Muscle of leg (tissue), 11 donors: ENCODE results near the gene TUFT1. TPM values are rescaled to one million over a fixed set of nuclear protein-coding genes. Genes with fewer than 3 reads are reported as not detected.
"Not testable (repeated sequence)": the region's sequence is repeated elsewhere in the genome, so short reads cannot be mapped to it uniquely, and the experiment has no call there.

Experiments used
- DNase-seq: peaks from one replicate; pipeline ENCODE4 v3.0.0; 2013
- H3K27ac ChIP-seq: one replicate; pipeline ENCODE4 v1.5.1; 2013; ENCODE audit warnings: mild to moderate bottlenecking, low read length, control low read depth
- H3K27me3 ChIP-seq: one replicate; pipeline ENCODE4 v1.6.1; 2013; ENCODE audit warnings: low read length; ENCODE audit not compliant: control insufficient read depth, insufficient read depth
- H3K36me3 ChIP-seq: one replicate; pipeline ENCODE4 v1.6.1; 2013; ENCODE audit warnings: low read length; ENCODE audit not compliant: control insufficient read depth, insufficient read depth
- H3K4me1 ChIP-seq: one replicate; pipeline ENCODE4 v1.6.1; 2013; ENCODE audit warnings: low read length; ENCODE audit not compliant: control insufficient read depth, insufficient read depth
- H3K4me3 ChIP-seq: one replicate; pipeline ENCODE4 v1.5.1; 2013; ENCODE audit warnings: low read length, control low read depth
- H3K9me3 ChIP-seq: replicated peaks from 2 replicates; pipeline ENCODE4 v1.6.1; 2013; ENCODE audit warnings: low read depth, low read length; ENCODE audit not compliant: control insufficient read depth
- WGBS: methylation state at CpG from one replicate; pipeline ENCODE4 v1.1.5; 2013; ENCODE audit warnings: missing lambda C conversion rate; ENCODE audit not compliant: insufficient coverage; 5-methylcytosine and 5-hydroxymethylcytosine counted together
- polyA plus RNA-seq, 8 donors: library from polyadenylated mRNA; unstranded; fragments of 120-200 nt; gene quantifications; one replicate each; pipeline versions ENCODE4 v1.2.1 to v1.2.3, GENCODE V29; 2013; ENCODE audit warnings: inconsistent platforms in 1 of 8, low replicate concordance in 1 of 8; ENCODE audit not compliant: insufficient read length in 8 of 8, insufficient read depth in 1 of 8
- total RNA-seq: library from RNA; stranded (reverse); fragments of 120-200 nt; gene quantifications from one replicate; pipeline ENCODE4 v1.2.4, GENCODE V29; 2013

TUFT1 gene
- total and polyA plus RNA-seq, 9 donors = 6.0 to 9.6 (median 7.0) TPM

- H3K9me3 ChIP-seq = peaks cover 4% of the 10 kb centered on the region
- H3K4me1 ChIP-seq = peaks cover 6% of the 10 kb centered on the region
- WGBS = no CpG with 5 or more reads among the region's 3 CpGs
- no peak for DNase-seq
- H3K4me3 ChIP-seq = no peak overlapping the region
- H3K27me3 ChIP-seq = no peaks in the 10 kb centered on the region
- H3K27ac ChIP-seq = no peak overlapping the region
- H3K36me3 ChIP-seq = no peaks in the 10 kb centered on the region
Measured at GRCh38 chr1:151590961-151591360, 50.9 kb downstream of the TUFT1 start.

DNA sequence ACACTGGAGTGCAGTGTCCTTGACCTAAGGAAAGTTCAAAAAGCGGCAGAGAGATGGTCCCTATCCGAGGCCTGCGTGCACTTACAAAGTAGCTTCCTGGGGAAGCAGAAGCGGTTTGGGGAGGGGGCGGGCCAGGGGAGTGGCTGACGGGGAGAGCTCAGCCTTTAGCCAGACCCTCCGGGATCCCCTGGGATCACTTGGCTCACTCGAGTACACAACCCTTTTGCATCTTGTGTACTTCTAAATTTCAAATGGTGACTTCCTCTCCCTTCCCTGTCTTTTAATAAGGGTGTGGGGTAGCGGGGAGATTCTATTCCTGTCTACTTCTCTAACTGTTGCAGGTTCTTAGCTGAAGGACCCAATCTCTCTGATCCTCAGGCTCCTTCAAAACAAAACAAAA lies 53.6 kb downstream of the TUFT1 start:
- no peaks in the 10 kb centered on the region for H3K4me1 ChIP-seq
- no peak overlapping the region for H3K4me3 ChIP-seq
- no peaks in the 10 kb centered on the region for H3K36me3 ChIP-seq
- peak; percentile 69 for DNase-seq
- H3K9me3 ChIP-seq = peaks cover 4% of the 10 kb centered on the region
- no peaks in the 10 kb centered on the region for H3K27me3 ChIP-seq
- no peak overlapping the region for H3K27ac ChIP-seq
- WGBS = 14% methylated on average over 2 of the region's 9 CpGs

- no peak overlapping the region for H3K4me3 ChIP-seq
- H3K9me3 ChIP-seq = peaks cover 4% of the 10 kb centered on the region
- H3K36me3 ChIP-seq = no peaks in the 10 kb centered on the region
- 3% methylated on average over 10 of the region's 12 CpGs for WGBS
- no peak overlapping the region for H3K27ac ChIP-seq
- no peaks in the 10 kb centered on the region for H3K4me1 ChIP-seq
- H3K27me3 ChIP-seq = no peaks in the 10 kb centered on the region
- DNase-seq = peak; percentile 58
Measured at GRCh38 chr1:151594143-151594625, 54.1 kb downstream of the TUFT1 start.

GRCh38 chr1:151596166-151596953 lies 56.3 kb downstream of the TUFT1 start:
- DNase-seq = no peak
- H3K36me3 ChIP-seq = no peaks in the 10 kb centered on the region
- H3K4me1 ChIP-seq = no peaks in the 10 kb centered on the region
- no peak overlapping the region for H3K27ac ChIP-seq
- WGBS = 87% methylated on average over 4 of the region's 5 CpGs
- H3K4me3 ChIP-seq = no peak overlapping the region
- H3K9me3 ChIP-seq = no peaks in the 10 kb centered on the region
- no peaks in the 10 kb centered on the region for H3K27me3 ChIP-seq

GRCh38 chr1:151602550-151602949 lies 62.4 kb downstream of the TUFT1 start:
- H3K4me1 ChIP-seq, H3K4me3 ChIP-seq, H3K27ac ChIP-seq, H3K27me3 ChIP-seq, DNase-seq, H3K36me3 ChIP-seq, H3K9me3 ChIP-seq: not testable (repeated sequence)
- no CpG with 5 or more reads among the region's 5 CpGs for WGBS

- peaks cover 3% of the 10 kb centered on the region for H3K4me1 ChIP-seq
- peaks cover 5% of the 10 kb centered on the region for H3K27me3 ChIP-seq
- WGBS = no CpG with 5 or more reads among the region's 2 CpGs
- no peaks in the 10 kb centered on the region for H3K9me3 ChIP-seq
- no peaks in the 10 kb centered on the region for H3K36me3 ChIP-seq
- DNase-seq = no peak
- H3K4me3 ChIP-seq = no peak overlapping the region
- no peak overlapping the region for H3K27ac ChIP-seq
Measured at GRCh38 chr1:151604291-151604690, 64.2 kb downstream of the TUFT1 start.

- no peak overlapping the region for H3K27ac ChIP-seq
- H3K4me1 ChIP-seq = peaks cover 3% of the 10 kb centered on the region
- no peaks in the 10 kb centered on the region for H3K36me3 ChIP-seq
- H3K4me3 ChIP-seq = no peak overlapping the region
- H3K9me3 ChIP-seq = no peaks in the 10 kb centered on the region
- H3K27me3 ChIP-seq = peaks cover 5% of the 10 kb centered on the region
- no peak for DNase-seq
Measured at GRCh38 chr1:151606384-151606783, 66.3 kb downstream of the TUFT1 start.

- DNase-seq = no peak
- H3K27ac ChIP-seq = no peak overlapping the region
- no peaks in the 10 kb centered on the region for H3K9me3 ChIP-seq
- peaks cover 6% of the 10 kb centered on the region for H3K4me1 ChIP-seq
- H3K36me3 ChIP-seq = no peaks in the 10 kb centered on the region
- 80% methylated on average over 1 of the region's 3 CpGs for WGBS
- H3K4me3 ChIP-seq = no peak overlapping the region
- H3K27me3 ChIP-seq = peaks cover 5% of the 10 kb centered on the region
Measured at GRCh38 chr1:151606857-151607256, 66.7 kb downstream of the TUFT1 start.

DNA sequence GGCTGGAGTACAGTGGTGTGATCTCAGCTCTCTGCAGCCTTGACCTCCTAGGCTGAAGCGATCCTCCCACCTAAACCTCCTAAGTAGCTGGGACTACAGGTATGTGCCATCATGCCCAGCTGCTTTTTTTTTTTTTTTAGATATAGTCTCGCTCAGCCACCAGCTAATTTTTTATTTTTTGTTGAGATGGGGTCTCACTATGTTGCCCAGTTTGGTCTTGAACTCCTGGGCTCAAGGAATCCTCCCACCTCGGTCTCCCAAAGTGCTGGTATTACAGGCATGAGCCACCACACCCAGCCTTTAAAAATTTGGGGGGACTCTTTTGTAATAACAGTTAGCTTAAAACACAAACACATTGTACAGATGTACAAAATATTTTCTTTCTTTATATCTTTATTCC lies 70.0 kb downstream of the TUFT1 start:
- Histone ChIP-seq H3K36me3 (peaks cover 4% of the 10 kb centered on the region), H3K9me3 (no peaks in the 10 kb centered on the region), H3K27ac (no peak overlapping the region), H3K27me3 (peaks cover 5% of the 10 kb centered on the region), H3K4me3 (no peak overlapping the region), H3K4me1 (peaks cover 9% of the 10 kb centered on the region)
- DNase-seq = no peak
- no CpG with 5 or more reads among the region's 3 CpGs for WGBS

DNA sequence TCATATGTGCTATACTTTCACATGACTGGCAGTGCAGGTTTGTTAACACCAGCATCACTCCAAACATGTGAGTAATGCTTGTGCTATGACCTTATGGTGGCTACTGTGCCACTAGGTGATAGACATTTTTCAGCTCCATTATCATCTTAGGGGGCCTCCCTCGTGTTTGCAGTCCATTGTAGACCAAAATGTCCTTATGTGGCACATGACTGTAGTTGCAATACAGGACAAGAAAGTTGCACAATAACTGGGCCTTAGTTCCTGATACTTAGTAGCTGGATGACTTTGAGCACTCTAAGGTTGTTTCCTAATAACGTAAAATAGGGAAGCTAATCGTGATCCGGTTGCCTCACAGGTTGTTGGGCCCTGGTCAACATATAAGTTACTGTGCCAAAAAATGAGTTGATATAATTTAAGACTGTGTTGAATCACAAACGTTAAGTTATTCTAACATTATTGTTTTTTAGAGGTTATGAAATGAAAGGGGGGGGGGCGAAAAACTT lies 71.2 kb downstream of the TUFT1 start:
- H3K36me3 ChIP-seq = peaks cover 4% of the 10 kb centered on the region
- DNase-seq = peak; percentile 78
- peaks cover 9% of the 10 kb centered on the region for H3K4me1 ChIP-seq
- H3K9me3 ChIP-seq = no peaks in the 10 kb centered on the region
- peaks cover 2% of the 10 kb centered on the region for H3K27me3 ChIP-seq
- WGBS = 40% methylated on average over 1 of the region's 6 CpGs
- peak overlapping the region; percentile 77 for H3K27ac ChIP-seq
- H3K4me3 ChIP-seq = peak overlapping the region; percentile 85
